ENCODE results near the gene AUTS2. TPM values are rescaled to one million over a fixed set of nuclear protein-coding genes. Genes with fewer than 3 reads are reported as not detected.

The AUTS2 gene
- total and polyA plus RNA-seq, 2 of the 8 experiments (the other 6 are each of a cell fraction or from before 2014, with no cell fraction given): 25.9 to 101 TPM

GRCh38 chr7:70372768-70373515, 774.7 kb downstream of the AUTS2 start:
- Histone ChIP-seq H3K18ac (ENCODE audit: extremely low read depth, low read length) (no peak overlapping the region), H4K91ac (replicated peaks; ENCODE audit: insufficient read length, low read length) (no peak overlapping the region), H2BK120ac (replicated peaks; ENCODE audit: low read depth, low read length) (no peak overlapping the region), H2AK5ac (ENCODE audit: low read depth, low read length) (no peak overlapping the region), H3K79me2 (ENCODE audit: control insufficient read depth in 1 of 2, insufficient read depth in 2 of 2, low read length in 2 of 2) (no peaks in the 10 kb centered on the region), H3K23me2 (ENCODE audit: low read depth, low read length) (no peaks in the 10 kb centered on the region), H3K9ac (replicated peaks in 1 of 4; ENCODE audit: extremely low read depth in 1 of 4, low read depth in 3 of 4, low read length in 3 of 4) (no peak overlapping the region), H3K4me2 (ENCODE audit: insufficient read depth in 1 of 2, low read depth in 2 of 2, low read length in 2 of 2) (no peak overlapping the region), H3K9me3 (ENCODE audit: insufficient read depth in 2 of 2, low read depth in 1 of 2, low read length in 1 of 2) (0 out of 4 replicates have a peak, but pooled peaks cover 0 to 2% of the 10 kb centered on the region in 2 experiments), H2BK20ac (ENCODE audit: low read length) (no peak overlapping the region), H3K79me1 (ENCODE audit: low read depth, low read length) (no peaks in the 10 kb centered on the region), H4K8ac (ENCODE audit: extremely low read depth, insufficient read depth, low read length) (no peak overlapping the region), H2BK5ac (ENCODE audit: low read depth, low read length) (no peak overlapping the region), H3K27me3 (replicated peaks in 1 of 4; ENCODE audit: control insufficient read depth in 3 of 4, extremely low read depth in 1 of 4, insufficient read depth in 3 of 4, low read length in 3 of 4) (no peaks in the 10 kb centered on the region), H3K23ac (ENCODE audit: insufficient read length) (no peak overlapping the region), H4K5ac (ENCODE audit: insufficient read length, low read depth, low read length) (no peak overlapping the region), H3K4me3 (ENCODE audit: extremely low read depth in 1 of 4, insufficient read depth in 2 of 4, low read depth in 3 of 4, low read length in 4 of 4) (no peak overlapping the region), H3K27ac (ENCODE audit: low read depth, low read length) (no peak overlapping the region), H3K56ac (replicated peaks; ENCODE audit: insufficient read length, low read depth, low read length) (no peak overlapping the region), H3K4me1 (replicated peaks in 1 of 4; ENCODE audit: control insufficient read depth in 3 of 4, insufficient read depth in 4 of 4, low read length in 3 of 4) (0 out of 7 replicates have a peak, but pooled peaks cover 0 to 3% (median 0%) of the 10 kb centered on the region in 4 experiments), H3K14ac (ENCODE audit: insufficient read length) (no peak overlapping the region), H3K36me3 (ENCODE audit: control insufficient read depth in 2 of 4, insufficient read depth in 4 of 4, low read length in 3 of 4) (no peaks in the 10 kb centered on the region), H3K4ac (replicated peaks; ENCODE audit: insufficient read length, low read depth, low read length) (no peak overlapping the region), H2AFZ (ENCODE audit: low read length) (no peak overlapping the region), H2BK15ac (ENCODE audit: low read length) (no peak overlapping the region), H2BK12ac (ENCODE audit: low read depth, low read length) (no peak overlapping the region), H4K20me1 (replicated peaks in 1 of 2; ENCODE audit: control insufficient read depth in 1 of 2, insufficient read depth in 2 of 2, low read length in 2 of 2) (no peaks in the 10 kb centered on the region)
- ChIA-PET CTCF (ENCODE audit: partially characterized antibody) (interaction anchor here (0.8 kb wide), 1 partner anchor 399 kb away, joined by 4 read pairs; no protein-coding TSS in a partner anchor), POLR2A (ENCODE audit: partially characterized antibody) (interaction anchor here (0.6 kb wide), 1 partner anchor 50 kb away, joined by 4 read pairs; no protein-coding TSS in a partner anchor)
- FAIRE-seq: no peak
- WGBS, 2 experiments (ENCODE audit: extremely low coverage in 1 of 2, insufficient coverage in 1 of 2, insufficient read length in 1 of 2, insufficient replicate concordance in 2 of 2, low coverage in 1 of 2, low lambda C conversion rate in 2 of 2, missing lambda C conversion rate in 1 of 2): 85% methylated on average over 6 of the region's 6 CpGs; no CpG with 5 or more reads in 1 of the 2 experiments
- DNase-seq (ENCODE audit: low read depth in 1 of 2, low spot score in 2 of 2): no peak
- TF ChIP-seq TCF12 (IDR thresholded peaks at IDR 0.05; ENCODE audit: low read depth, low read length): no peak
- TF ChIP-seq RXRA (IDR thresholded peaks at IDR 0.05; ENCODE audit: insufficient read depth, low read depth, low read length): no peak
- no peak for TF ChIP-seq EP300 (IDR thresholded peaks at IDR 0.05; ENCODE audit: borderline replicate concordance in 1 of 2, low read depth in 2 of 2, low read length in 2 of 2)
- TF ChIP-seq CEBPB (IDR thresholded peaks at IDR 0.05; ENCODE audit: low read depth, low read length): no peak
